HL-60 (cell line): Measurements from ENCODE around the gene ISYNA1.

Experiments used
- DNase-seq, 2 experiments: peaks; one replicate each; pipeline ENCODE4 v3.0.0-alpha.2; 2010 to 2020; ENCODE audit warnings: low read depth in 1 of 2, low spot score in 1 of 2
- H3K27ac ChIP-seq: fragments of 250-450 bp; sonication (Bioruptor Pico); replicated peaks from 2 replicates; pipeline ENCODE4 v1.5.1; 2020; ENCODE audit warnings: mild to moderate bottlenecking, moderate library complexity
- H3K27me3 ChIP-seq: fragments of 250-450 bp; sonication (Bioruptor Pico); 2 replicates; pipeline ENCODE4 v1.5.1; 2021; ENCODE audit warnings: mild to moderate bottlenecking, moderate library complexity; ENCODE audit not compliant: insufficient read depth, poor library complexity, severe bottlenecking
- H3K4me3 ChIP-seq: replicated peaks from 2 replicates; pipeline ENCODE4 v1.5.1; 2011; ENCODE audit warnings: mild to moderate bottlenecking, control low read depth, low read length; ENCODE audit not compliant: insufficient read depth
- GABPA ChIP-seq: IDR thresholded peaks from 2 replicates; pipeline ENCODE4 v1.6.1; 2012; ENCODE audit warnings: low read depth
- POLR2AphosphoS5 ChIP-seq: IDR thresholded peaks from 2 replicates; pipeline ENCODE4 v1.6.1; 2012; ENCODE audit warnings: low read depth
- SPI1 ChIP-seq: IDR thresholded peaks from 2 replicates; pipeline ENCODE4 v1.6.1; 2012; ENCODE audit warnings: low read depth, mild to moderate bottlenecking, borderline replicate concordance
- TF ChIP-seq, protein P1 (sequence below): IDR thresholded peaks from one replicate; pipeline ENCODE4 v1.5.1; 2011; ENCODE audit warnings: low read length, control low read depth, inconsistent platforms; ENCODE audit not compliant: insufficient read depth
- TF ChIP-seq, protein P2 (sequence below): IDR thresholded peaks from 2 replicates; pipeline ENCODE4 v1.6.1; 2012; ENCODE audit warnings: low read depth; ENCODE audit not compliant: insufficient replicate concordance

The ISYNA1 gene

DNA sequence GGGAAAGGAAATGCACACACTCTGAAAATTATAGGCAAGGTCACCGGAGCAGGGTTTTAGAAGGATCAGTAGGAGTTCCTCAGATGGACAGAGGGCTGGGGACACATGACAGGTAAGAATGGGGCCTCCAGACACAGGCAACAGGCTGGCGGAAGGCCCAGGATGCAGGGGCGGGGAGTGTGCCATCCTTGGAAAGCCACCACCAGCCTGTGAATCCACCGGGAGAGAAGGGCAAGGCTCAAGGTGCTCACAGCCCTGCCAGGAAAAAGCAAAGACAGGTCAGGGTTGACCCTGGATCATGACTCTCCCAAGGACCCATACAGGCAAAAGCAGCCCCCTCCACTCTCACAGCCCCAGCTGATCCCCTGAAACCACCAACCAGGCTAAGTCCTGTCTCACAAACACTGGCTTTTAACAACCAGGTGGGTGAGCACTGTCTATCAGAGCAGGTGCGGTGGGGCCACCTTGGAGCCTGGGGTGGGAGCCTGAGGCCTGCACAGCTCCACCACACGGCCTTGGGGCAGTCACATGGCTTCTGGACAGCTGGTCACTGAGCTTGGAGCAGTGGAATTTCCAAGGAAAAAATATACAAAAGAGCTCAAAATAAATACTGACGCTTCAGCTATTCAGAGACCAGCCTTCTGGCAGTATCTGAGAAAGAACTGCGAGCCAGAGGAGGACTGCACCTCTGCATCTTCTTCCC is 35.2 kb upstream of the ISYNA1 start:
- DNase-seq, result no peak
- no peaks in the 10 kb centered on the region for H3K27me3 ChIP-seq
- H3K27ac ChIP-seq, result no peak overlapping the region
- TF ChIP-seq GABPA (no peak), POLR2AphosphoS5 (no peak), SPI1 (no peak)
- TF ChIP-seq, protein P1, sequence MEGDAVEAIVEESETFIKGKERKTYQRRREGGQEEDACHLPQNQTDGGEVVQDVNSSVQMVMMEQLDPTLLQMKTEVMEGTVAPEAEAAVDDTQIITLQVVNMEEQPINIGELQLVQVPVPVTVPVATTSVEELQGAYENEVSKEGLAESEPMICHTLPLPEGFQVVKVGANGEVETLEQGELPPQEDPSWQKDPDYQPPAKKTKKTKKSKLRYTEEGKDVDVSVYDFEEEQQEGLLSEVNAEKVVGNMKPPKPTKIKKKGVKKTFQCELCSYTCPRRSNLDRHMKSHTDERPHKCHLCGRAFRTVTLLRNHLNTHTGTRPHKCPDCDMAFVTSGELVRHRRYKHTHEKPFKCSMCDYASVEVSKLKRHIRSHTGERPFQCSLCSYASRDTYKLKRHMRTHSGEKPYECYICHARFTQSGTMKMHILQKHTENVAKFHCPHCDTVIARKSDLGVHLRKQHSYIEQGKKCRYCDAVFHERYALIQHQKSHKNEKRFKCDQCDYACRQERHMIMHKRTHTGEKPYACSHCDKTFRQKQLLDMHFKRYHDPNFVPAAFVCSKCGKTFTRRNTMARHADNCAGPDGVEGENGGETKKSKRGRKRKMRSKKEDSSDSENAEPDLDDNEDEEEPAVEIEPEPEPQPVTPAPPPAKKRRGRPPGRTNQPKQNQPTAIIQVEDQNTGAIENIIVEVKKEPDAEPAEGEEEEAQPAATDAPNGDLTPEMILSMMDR, result no peak
- TF ChIP-seq, protein P2, sequence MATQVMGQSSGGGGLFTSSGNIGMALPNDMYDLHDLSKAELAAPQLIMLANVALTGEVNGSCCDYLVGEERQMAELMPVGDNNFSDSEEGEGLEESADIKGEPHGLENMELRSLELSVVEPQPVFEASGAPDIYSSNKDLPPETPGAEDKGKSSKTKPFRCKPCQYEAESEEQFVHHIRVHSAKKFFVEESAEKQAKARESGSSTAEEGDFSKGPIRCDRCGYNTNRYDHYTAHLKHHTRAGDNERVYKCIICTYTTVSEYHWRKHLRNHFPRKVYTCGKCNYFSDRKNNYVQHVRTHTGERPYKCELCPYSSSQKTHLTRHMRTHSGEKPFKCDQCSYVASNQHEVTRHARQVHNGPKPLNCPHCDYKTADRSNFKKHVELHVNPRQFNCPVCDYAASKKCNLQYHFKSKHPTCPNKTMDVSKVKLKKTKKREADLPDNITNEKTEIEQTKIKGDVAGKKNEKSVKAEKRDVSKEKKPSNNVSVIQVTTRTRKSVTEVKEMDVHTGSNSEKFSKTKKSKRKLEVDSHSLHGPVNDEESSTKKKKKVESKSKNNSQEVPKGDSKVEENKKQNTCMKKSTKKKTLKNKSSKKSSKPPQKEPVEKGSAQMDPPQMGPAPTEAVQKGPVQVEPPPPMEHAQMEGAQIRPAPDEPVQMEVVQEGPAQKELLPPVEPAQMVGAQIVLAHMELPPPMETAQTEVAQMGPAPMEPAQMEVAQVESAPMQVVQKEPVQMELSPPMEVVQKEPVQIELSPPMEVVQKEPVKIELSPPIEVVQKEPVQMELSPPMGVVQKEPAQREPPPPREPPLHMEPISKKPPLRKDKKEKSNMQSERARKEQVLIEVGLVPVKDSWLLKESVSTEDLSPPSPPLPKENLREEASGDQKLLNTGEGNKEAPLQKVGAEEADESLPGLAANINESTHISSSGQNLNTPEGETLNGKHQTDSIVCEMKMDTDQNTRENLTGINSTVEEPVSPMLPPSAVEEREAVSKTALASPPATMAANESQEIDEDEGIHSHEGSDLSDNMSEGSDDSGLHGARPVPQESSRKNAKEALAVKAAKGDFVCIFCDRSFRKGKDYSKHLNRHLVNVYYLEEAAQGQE, result no peak
- no peak overlapping the region for H3K4me3 ChIP-seq

DNA sequence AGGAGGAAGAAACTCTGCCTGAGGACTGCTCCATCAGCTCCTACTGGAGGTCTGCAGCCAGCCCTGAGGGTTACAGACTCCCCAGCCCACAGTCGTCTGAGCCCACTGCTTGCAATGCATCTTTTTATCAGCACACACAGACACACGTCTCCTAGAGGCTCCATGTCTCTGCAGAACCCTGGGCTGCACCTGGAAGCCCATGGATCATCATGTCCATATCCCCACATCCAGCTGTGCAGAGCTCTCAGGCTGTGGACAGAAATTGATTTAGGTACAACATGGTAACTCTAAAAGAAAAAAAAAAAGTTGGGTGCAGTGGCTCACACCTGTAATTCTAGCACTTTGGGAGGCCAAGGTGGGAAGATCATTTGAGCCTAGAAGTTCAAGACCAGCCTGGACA is 32.9 kb upstream of the ISYNA1 start:
- DNase-seq, result no peak
- Histone ChIP-seq H3K4me3 (no peak overlapping the region), H3K27me3 (no peaks in the 10 kb centered on the region), H3K27ac (no peak overlapping the region)
- TF ChIP-seq SPI1, result no peak
- TF ChIP-seq, protein P2, result no peak
- TF ChIP-seq, protein P1, result no peak
- TF ChIP-seq GABPA, result no peak
- no peak for TF ChIP-seq POLR2AphosphoS5

DNA sequence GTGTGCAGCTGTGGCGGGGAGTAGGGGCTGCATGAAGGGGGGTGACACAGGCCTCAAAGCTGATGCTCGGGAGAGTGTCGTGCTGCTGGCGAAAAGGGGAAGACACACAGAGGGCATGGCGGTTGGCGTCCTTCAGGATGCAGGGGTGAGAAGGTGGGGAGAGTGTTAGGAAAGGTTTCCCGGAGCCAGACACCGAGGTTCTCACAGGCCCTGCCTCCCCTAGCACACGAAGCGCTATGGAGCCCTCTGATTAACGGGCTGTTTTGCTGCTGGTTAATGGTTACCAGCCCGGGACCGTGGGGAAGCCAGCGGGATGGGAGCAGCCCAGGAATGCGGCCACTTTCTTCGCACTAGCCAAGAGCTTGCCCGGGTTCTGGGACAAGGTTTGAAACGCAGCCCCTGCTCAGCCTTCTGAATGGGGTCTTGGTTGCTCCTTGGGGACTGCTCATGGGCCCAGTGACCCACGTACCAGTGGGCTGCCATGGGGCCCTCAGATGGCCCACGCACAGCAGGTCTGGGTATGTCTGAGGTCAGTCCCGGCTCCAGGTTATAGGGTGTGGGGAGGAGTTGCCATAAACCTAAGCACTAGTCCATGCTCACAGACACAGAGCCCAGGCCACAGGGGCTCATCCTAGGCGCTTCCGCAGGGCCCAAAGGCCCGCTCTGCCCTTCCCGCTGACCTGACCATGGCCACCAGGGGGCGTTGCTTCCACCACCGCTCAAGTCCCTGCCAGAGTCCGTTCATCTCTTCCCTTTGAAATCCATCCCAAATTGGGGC is 31.3 kb upstream of the ISYNA1 start:
- DNase-seq, result peak; percentile 45 to 60

More for the DNA sequence above, 31.3 kb upstream of the ISYNA1 start:
- no peak overlapping the region for H3K27ac ChIP-seq
- H3K27me3 ChIP-seq, result no peaks in the 10 kb centered on the region
- TF ChIP-seq POLR2AphosphoS5 (peak; percentile 11; the same call in 1 of the 2 replicates), SPI1 (peak; percentile 5; the same call in 1 of the 2 replicates)
- TF ChIP-seq, protein P1, result peak; percentile 83
- TF ChIP-seq, protein P2, result no peak
- H3K4me3 ChIP-seq, result no peak overlapping the region
